ENCODE data around the gene UGT1A8.
"Not testable (repeated sequence)": the region's sequence is repeated elsewhere in the genome, so short reads cannot be mapped to it uniquely, and the experiment has no call there.

Gene UGT1A8

DNA sequence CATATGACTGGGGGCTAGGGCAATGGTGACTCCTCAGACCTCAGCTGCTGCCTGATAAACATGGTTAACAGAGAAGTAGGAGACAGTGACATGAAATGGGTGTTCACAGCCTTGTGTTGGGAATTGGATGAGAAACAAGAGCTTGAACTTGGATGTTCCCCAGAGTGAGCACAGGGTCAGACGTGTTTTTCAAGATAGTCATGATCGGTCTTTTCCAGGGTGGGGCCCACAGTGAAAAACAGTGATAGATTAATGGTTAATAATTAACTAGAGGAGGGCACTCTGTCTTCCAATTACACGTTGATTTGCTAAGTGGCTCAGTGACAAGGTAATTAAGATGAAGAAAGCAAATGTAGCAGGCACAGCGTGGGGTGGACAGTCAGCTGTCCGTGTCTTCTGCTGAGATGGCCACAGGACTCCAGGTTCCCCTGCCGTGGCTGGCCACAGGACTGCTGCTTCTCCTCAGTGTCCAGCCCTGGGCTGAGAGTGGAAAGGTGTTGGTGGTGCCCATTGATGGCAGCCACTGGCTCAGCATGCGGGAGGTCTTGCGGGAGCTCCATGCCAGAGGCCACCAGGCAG is 111.4 kb downstream of the UGT1A8 start, which contains the start of gene UGT1A3:
Gene UGT1A3 (plus strand): TSS at position 320 of the 579 bp plus-strand sequence. CDS start 85 bp downstream, at position 405.
- DNase-seq (ENCODE audit: low read depth) = no peak

DNA sequence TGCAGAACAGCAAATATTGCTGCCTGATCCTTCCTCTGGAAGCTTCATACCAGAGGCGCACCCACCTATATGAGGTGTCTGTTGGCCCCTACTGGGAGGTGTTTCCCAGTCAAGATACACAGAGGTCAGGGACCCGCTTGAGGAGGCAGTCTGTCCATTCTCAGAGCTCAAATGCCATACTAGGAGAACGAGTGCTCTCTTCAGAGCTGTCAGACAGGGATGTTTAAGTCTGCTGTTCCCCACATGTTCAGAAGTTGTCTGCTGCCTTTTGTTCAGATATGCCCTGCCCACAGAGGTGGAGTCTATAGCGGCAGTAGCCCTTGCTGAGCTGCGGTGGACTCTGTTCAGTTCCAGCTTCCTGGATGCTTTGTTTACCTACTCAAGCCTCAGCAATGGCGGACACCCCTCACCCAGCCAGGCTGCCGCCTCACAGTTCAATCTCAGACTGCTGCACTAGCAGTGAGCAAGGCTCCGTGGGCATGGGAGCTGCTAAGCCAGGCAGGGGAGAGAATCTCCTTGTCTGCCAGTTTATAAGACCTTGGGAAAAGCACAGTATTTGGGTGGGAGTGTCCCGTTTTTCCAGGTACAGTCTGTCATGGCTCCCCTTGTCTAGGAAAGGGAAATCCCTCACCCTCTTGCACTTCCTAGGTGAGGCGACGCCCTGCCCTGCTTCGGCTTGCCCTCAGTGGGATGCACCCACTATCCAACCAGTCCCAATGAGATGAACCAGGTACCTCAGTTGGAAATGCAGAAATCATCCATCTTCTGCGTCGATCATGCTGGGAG is 119.6 kb downstream of the UGT1A8 start:
- DNase-seq (ENCODE audit: low read depth) = not testable (repeated sequence)

- DNase-seq (ENCODE audit: low read depth) = no peak
These were observed 123.4 kb downstream of the UGT1A8 start for GRCh38 chr2:233740870-233741269.

- no peak for DNase-seq (ENCODE audit: low read depth)
These were observed 126.2 kb downstream of the UGT1A8 start for GRCh38 chr2:233743464-233744259.

DNA sequence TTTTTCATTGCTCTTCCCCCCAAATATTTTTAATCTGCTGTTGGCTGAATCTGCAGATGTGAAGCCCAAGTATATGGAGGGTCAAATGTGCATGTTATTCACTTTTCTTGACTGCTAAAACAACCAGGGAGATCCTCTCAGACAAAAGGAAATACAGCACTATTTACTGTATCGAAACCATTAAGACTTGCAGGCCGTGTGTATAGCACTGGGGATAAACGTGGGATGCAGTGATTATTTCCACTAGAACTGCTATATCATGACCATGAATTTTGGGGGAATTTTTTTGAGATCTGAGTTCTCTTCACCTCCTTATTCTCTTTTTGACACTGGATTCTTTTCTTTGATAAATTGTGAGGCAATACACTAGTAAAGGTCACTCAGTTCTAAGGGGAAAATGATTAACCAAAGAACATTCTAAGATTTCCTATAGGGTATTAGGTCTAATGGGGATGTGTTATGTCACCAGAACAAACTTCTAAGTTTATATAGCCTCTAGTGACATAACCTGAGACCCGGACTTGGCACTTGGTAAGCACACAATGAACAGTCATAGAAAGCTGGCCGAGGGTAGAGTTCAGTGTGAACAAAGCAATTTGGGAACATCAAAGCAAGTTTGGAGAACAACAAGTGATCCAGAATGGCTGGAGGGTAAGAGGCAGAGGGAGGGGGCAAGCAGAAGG is 127.8 kb downstream of the UGT1A8 start:
- DNase-seq (ENCODE audit: low read depth) = no peak

- DNase-seq (ENCODE audit: low read depth) = not testable (repeated sequence)
These were observed 128.4 kb downstream of the UGT1A8 start for GRCh38 chr2:233745838-233746237.

DNA sequence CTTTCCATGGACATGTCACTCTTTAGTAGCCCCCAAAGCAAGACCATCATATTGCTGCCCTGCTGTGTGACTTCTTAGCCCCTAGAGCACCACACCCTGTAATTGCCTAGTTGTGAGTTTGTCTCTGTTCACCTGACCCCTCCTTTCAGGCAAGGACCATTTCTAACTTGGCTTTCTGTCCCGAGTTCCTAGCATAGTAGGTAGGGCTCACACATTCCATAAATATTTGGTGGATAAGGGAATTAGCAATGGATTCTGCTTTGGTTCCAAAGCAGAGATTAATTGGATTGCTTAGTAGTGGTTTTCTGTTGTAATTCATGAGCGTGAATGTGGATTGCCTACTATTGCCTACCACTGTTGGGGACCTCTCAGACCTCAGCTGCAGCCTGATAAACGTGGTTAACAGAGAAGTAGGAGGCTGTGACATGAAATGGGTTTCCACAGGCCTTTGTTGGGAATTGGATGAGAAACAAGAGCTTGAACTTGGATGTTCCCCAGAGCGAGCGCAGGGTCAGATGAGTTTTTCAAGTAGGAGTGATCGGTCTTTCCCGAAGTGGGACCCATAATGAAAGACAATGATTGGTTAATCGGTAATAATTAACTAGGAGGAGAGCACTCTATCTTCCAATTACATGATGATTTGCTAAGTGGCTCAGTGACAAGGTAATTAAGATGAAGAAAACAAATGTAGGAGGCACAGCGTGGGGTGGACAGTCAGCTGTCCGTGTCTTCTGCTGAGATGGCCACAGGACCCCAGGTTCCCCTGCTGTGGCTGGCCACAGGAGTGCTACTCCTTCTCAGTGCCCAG is 129.2 kb downstream of the UGT1A8 start:
- no peak for DNase-seq (ENCODE audit: low read depth)

- DNase-seq (ENCODE audit: low read depth) = no peak
These were observed 129.8 kb downstream of the UGT1A8 start for GRCh38 chr2:233747283-233747544.

DNA sequence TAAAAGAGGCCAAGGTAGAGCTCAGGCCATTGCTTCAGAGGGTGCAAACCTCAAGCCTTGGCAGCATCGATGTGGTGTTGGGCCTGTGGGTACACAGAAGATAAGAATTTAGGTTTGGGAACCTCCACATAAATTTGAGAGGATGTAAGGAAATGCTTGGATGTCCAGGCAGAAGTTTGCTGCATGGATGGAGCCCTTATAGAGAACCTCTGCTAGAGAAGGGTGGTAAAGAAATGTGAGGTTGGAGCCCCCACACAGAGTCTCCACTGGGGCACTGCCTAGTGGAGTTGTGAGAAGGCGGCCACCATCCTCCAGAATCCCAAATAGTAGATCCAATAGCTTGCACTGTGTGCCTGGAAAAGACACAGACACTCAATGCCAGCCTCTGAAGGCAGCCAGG is 133.3 kb downstream of the UGT1A8 start:
- not testable (repeated sequence) for DNase-seq (ENCODE audit: low read depth)

GRCh38 chr2:233751212-233752009 is 134.0 kb downstream of the UGT1A8 start:
- not testable (repeated sequence) for DNase-seq (ENCODE audit: low read depth)

DNA sequence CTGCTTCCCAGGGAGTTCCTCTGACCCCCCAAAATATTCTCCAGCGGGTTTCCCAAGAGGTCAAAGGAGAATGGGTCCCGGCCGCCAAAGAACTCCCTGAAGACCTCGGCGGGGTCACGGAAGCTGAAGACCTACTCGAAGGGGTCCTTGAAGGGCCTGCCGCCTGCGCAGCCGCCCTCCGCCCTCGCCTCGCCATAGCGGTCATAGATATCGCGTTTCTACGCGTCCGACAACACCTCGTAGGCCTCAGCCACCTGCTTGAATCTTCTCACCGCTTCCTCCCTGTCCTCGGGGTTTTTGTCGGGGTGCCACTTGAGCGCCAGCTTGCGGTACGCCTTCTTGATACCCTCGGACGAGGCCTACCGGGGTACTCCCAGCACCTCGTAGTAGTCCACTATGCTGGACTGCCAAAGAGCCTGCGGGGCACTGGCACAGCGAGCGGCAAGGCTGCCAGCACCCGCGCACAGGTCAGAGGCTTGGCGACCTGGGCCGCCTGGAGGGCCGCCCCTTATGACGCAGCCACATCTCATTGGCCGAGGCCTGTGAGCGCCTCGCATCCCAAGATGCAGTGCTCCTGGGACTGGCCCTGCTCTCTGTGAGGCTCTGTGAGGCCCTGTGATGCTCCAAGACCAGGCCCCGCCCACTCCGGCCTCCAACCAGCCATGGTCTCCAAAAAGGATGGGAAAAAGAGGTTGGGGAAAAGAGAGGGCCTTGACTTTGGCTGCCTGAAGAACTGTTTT is 137.6 kb downstream of the UGT1A8 start:
- no peak for DNase-seq (ENCODE audit: low read depth)

DNA sequence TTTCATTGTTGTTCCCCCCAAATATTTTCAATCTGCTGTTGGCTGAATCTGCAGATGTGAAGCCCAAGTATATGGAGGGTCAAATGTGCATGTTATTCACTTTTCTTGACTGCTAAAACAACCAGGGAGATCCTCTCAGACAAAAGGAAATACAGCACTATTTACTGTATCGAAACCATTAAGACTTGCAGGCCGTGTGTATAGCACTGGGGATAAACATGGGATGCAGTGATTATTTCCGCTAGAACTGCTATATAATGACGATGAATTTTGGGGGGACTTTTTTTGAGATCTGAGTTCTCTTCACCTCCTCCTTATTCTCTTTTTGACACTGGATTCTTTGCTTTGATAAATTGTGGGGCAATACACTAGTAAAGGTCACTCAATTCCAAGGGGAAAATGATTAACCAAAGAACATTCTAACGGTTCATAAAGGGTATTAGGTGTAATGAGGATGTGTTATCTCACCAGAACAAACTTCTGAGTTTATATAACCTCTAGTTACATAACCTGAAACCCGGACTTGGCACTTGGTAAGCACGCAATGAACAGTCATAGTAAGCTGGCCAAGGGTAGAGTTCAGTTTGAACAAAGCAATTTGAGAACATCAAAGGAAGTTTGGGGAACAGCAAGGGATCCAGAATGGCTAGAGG is 139.1 kb downstream of the UGT1A8 start:
- no peak for DNase-seq (ENCODE audit: low read depth)

DNA sequence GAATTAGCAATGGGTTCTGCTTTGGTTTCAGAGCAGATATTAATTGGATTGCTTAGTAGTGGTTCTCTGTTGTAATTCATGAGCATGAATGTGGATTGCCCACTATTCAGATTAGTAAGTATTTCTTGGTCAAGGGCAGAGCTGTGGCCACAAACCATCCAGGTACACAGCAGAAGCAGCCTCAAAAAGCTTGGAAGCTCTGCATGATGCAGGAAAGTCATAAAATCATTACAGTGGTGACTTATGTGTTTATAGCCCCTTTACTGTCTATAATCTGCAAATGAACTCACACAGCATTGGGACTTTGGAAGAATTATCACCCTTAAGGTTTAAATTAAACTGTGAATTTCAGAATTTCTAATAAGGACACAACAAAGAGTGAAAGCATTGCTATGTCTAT is 140.7 kb downstream of the UGT1A8 start:
- no peak for DNase-seq (ENCODE audit: low read depth)

- no peak for DNase-seq (ENCODE audit: low read depth)
These were observed 141.4 kb downstream of the UGT1A8 start for GRCh38 chr2:233758849-233759248.

DNA sequence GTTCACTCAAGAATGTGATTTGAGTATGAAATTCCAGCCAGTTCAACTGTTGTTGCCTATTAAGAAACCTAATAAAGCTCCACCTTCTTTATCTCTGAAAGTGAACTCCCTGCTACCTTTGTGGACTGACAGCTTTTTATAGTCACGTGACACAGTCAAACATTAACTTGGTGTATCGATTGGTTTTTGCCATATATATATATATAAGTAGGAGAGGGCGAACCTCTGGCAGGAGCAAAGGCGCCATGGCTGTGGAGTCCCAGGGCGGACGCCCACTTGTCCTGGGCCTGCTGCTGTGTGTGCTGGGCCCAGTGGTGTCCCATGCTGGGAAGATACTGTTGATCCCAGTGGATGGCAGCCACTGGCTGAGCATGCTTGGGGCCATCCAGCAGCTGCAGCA is 142.6 kb downstream of the UGT1A8 start, which contains the start of gene UGT1A1:
Gene UGT1A1 (plus strand): TSS at position 228 of the 400 bp plus-strand sequence. CDS start 18 bp downstream, at position 246.
- no peak for DNase-seq (ENCODE audit: low read depth)

GRCh38 chr2:233761040-233761769 is 143.8 kb downstream of the UGT1A8 start:
- DNase-seq (ENCODE audit: low read depth) = no peak

- no peak for DNase-seq (ENCODE audit: low read depth)
These were observed 146.8 kb downstream of the UGT1A8 start for GRCh38 chr2:233764264-233764663.

DNA sequence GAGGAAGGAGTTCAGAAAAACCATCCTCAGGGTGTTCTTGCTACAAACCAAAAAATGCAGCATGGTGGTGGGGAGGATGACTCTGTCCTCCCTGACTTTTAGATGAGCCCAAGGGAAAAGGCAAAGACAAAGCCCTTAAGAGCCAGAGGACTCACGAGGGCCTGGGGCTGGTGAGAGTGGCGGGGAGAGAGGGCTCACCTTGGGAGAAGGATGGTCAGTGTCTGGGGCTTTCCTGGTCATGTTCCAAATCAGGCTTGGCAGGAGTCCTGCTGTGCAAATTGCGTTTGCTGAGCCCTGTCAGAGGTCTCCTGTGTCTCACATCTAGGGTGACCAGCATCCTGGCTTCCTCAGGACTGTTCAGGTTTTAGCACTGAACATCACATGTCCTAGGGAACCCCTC is 147.3 kb downstream of the UGT1A8 start:
- no peak for DNase-seq (ENCODE audit: low read depth)

DNA sequence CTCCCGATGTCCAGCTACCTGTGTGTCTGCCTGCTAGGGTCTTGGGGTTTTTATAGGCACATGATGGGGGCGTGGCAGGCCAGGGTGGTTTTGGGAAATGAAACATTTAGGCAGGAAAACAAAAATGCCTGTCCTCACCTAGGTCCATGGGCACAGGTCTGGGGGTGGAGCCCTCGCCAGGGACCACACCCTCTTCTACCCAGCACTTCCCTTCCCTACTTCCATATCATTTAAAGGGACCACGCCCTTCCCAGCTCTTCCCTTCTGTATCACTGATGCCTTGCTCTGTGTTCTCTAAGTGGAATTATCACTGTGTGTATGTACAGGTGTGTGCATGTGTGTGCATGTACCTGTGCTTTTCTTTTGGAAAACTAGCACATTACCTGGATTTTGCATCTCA is 149.0 kb downstream of the UGT1A8 start:
- no peak for DNase-seq (ENCODE audit: low read depth)

All from stimulated activated CD8-positive, alpha-beta memory T cell treated with anti-CD3 and anti-CD28 coated beads, Interleukin-7, amount 100 ng/mL, for 24 hours (primary cell).